ENCODE data around the gene SCUBE1. TPM values are rescaled to one million over a fixed set of nuclear protein-coding genes. Genes with fewer than 3 reads are reported as not detected.
"Not testable (repeated sequence)": the region's sequence is repeated elsewhere in the genome, so short reads cannot be mapped to it uniquely, and the experiment has no call there.

The SCUBE1 gene
- total RNA-seq, 2 experiments from 2014 or later: 0.07 TPM; not detected in 1

DNA sequence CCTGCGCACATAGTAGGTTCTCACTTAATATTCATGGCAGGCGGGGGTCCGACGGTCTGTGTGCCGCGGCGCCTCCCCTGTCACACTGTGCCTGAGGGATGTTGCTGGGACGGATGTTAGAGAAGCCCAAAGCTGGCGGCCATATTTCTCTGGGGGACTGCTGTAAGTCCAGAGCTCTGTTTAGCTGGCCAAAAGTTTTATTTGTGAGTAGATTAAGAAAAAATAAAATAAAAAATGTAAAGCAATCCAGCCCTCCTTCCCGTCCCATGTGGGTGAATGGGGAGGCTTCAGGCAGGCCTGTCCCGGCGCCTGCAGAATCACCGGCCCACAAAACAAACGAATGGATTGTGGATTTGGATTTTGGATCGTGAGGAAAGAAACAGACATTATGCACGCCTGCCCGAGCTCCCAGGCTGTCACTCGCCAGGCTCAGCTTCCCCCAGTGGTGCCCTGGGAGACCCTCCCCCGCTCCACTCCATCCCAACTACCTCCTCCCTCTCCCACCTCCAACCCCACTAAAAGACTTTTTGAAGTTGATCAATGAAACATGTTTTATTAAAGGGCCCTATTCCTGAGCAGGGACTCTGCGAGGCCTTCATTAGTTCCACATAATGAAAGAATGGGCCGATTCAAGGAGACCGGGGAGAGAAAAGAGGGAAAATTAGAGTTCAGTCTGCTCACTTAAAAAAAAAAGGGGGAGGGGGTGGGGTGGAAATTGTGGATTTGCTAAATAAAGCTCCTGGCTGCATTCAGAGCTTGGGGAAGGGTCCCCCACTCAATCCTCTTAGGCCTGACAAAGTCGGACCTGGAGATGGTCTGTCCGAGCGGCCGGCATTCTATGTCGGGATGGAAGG, 20.4 kb upstream of the SCUBE1 start:
- no peaks in the 10 kb centered on the region for H3K36me3 Mint-ChIP-seq (ENCODE audit: low read depth)
- H3K4me3 Mint-ChIP-seq: no peak overlapping the region
- ATAC-seq (no peak), DNase-seq (no peak)
- POLR2A ChIA-PET: interaction anchor here (0.7 kb wide), 1 partner anchor 12 kb away, joined by 3 read pairs; no protein-coding TSS in a partner anchor
- TF ChIP-seq, protein P1, sequence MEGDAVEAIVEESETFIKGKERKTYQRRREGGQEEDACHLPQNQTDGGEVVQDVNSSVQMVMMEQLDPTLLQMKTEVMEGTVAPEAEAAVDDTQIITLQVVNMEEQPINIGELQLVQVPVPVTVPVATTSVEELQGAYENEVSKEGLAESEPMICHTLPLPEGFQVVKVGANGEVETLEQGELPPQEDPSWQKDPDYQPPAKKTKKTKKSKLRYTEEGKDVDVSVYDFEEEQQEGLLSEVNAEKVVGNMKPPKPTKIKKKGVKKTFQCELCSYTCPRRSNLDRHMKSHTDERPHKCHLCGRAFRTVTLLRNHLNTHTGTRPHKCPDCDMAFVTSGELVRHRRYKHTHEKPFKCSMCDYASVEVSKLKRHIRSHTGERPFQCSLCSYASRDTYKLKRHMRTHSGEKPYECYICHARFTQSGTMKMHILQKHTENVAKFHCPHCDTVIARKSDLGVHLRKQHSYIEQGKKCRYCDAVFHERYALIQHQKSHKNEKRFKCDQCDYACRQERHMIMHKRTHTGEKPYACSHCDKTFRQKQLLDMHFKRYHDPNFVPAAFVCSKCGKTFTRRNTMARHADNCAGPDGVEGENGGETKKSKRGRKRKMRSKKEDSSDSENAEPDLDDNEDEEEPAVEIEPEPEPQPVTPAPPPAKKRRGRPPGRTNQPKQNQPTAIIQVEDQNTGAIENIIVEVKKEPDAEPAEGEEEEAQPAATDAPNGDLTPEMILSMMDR (IDR thresholded peaks at IDR 0.05): no peak
- H3K27me3 Mint-ChIP-seq: peaks cover 10% of the 10 kb centered on the region
- H3K4me1 Mint-ChIP-seq (ENCODE audit: low read depth): no peaks in the 10 kb centered on the region
- no peak overlapping the region for H3K27ac Mint-ChIP-seq
- intact Hi-C loops (cut with micrococcal nuclease): no loop called here
- no peaks in the 10 kb centered on the region for H3K9me3 Mint-ChIP-seq
- CTCF ChIA-PET: interaction anchor here (1.5 kb wide), 1 partner anchor 132 kb away, joined by 5 read pairs; no protein-coding TSS in a partner anchor

DNA sequence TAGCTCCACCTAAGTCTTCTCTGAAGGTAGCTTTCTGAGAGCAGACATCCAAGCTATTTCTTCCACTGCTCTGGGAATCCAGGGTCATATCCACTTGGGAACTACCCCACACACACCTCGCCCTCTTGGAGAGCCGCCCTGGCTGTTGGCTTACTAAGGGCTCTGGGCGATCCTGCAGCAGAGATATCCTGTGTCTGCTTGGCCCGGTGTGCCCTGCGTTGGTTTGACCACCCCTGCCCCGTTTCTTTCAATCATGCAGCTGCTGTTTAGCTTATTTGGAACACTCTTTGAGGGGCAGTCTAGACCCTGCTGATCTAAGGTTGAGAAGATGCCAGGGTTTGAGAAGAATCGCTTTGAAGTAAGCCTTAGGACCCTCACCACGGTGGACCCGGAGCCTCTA, 17.4 kb upstream of the SCUBE1 start:
- Mint-ChIP-seq H3K4me1 (ENCODE audit: low read depth) (no peaks in the 10 kb centered on the region), H3K27me3 (peaks cover 4% of the 10 kb centered on the region), H3K27ac (no peak overlapping the region), H3K9me3 (no peaks in the 10 kb centered on the region), H3K4me3 (no peak overlapping the region), H3K36me3 (ENCODE audit: low read depth) (no peaks in the 10 kb centered on the region)
- intact Hi-C loops (cut with micrococcal nuclease): no loop called here
- TF ChIP-seq, protein P1 (IDR thresholded peaks at IDR 0.05): no peak
- CTCF ChIA-PET: interaction anchor here (4.2 kb wide), 1 partner anchor 14 kb away, joined by 25 read pairs; no protein-coding TSS in a partner anchor
- POLR2A ChIA-PET: no interaction called here
- ATAC-seq (no peak), DNase-seq (no peak)

DNA sequence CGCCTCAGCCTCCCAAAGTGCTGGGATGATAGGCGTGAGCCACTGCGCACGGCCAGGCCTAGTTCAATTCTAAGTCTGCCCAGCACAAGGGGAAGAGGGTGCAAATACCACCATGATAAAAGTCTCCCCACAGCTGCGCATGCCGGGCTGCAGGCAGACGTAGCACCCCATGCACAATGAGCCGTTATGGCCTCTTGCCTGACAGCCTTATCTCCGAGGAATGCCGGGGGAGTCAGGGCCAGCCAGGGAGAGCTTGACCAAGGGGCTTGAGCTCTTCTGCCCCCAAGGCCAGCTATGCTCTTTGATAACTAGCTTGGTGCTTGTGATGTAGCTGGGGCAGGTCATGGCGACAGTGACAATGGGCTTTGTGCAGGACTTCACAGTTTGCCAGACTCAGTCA, 13.7 kb upstream of the SCUBE1 start:
- intact Hi-C loops (cut with micrococcal nuclease): no loop called here
- TF ChIP-seq, protein P1 (IDR thresholded peaks at IDR 0.05): no peak
- no peak overlapping the region for H3K4me3 Mint-ChIP-seq
- ATAC-seq (no peak), DNase-seq (no peak)
- H3K36me3 Mint-ChIP-seq (ENCODE audit: low read depth): no peaks in the 10 kb centered on the region
- H3K27ac Mint-ChIP-seq: no peak overlapping the region
- H3K9me3 Mint-ChIP-seq: no peaks in the 10 kb centered on the region
- ChIA-PET POLR2A (no interaction called here), CTCF (interaction anchor here (1.0 to 1.2 kb wide), 4 partner anchors 10 to 125 kb away, joined by 3 to 7 read pairs (median 3); no protein-coding TSS in a partner anchor)
- H3K27me3 Mint-ChIP-seq: peaks cover 2% of the 10 kb centered on the region
- no peaks in the 10 kb centered on the region for H3K4me1 Mint-ChIP-seq (ENCODE audit: low read depth)

DNA sequence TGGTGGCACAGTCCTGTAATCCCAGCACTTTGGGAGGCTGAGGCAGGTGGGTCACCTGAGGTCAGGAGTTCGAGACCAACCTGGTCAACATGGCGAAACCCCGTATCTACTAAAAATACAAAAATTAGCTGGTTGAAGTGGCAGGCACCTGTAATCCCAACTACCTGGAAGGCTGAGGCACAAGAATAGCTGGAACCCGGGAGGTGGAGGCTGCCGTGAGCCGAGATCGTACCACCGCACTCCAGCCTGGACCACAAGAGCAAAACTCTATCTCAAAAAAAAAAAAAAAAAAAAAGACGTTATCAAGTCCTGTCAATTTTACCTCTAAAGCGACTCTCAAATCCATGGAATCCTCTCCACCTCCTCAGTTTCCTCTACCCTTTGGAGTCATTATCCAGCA, 12.5 kb upstream of the SCUBE1 start:
- H3K4me1 Mint-ChIP-seq (ENCODE audit: low read depth); H3K4me3 Mint-ChIP-seq; POLR2A ChIA-PET; H3K36me3 Mint-ChIP-seq (ENCODE audit: low read depth); H3K9me3 Mint-ChIP-seq; ATAC-seq; DNase-seq; H3K27me3 Mint-ChIP-seq; intact Hi-C loops (cut with micrococcal nuclease); H3K27ac Mint-ChIP-seq: not testable (repeated sequence)
- CTCF ChIA-PET: interaction anchor here (1.8 kb wide), 1 partner anchor 9 kb away, joined by 7 read pairs; no protein-coding TSS in a partner anchor

DNA sequence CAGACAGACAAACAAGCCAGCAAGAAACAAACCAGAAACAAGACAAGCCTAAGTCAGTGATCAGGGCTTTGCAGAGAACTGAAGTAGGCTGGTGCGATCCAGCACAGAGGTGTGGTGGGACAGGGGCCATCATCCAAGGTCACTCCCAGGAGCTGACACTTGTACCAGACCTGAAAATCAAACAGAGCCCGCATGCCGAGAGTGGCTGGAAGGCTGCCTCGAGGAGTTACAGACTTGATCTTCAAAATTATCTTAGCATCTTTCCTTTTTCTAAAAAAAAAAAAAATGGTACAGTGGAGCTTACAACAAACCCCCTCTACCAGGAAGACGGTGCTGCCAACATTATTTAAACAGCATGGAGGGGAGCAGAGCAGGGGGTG, 8.8 kb upstream of the SCUBE1 start:
- Mint-ChIP-seq H3K4me3 (no peak overlapping the region), H3K36me3 (ENCODE audit: low read depth) (no peaks in the 10 kb centered on the region), H3K9me3 (no peaks in the 10 kb centered on the region), H3K4me1 (ENCODE audit: low read depth) (no peaks in the 10 kb centered on the region), H3K27me3 (peaks cover 11% of the 10 kb centered on the region), H3K27ac (no peak overlapping the region)
- intact Hi-C loops (cut with micrococcal nuclease): no loop called here
- DNase-seq (no peak), ATAC-seq (no peak)
- CTCF ChIA-PET: interaction anchor here (1.2 to 2.4 kb wide), 3 partner anchors 78 to 121 kb away, joined by 3 to 13 read pairs (median 8); no protein-coding TSS in a partner anchor
- POLR2A ChIA-PET: no interaction called here
- TF ChIP-seq, protein P1 (IDR thresholded peaks at IDR 0.05): no peak
